C1 segment of cervical spinal cord (tissue), 14 donors: ENCODE results near the gene GNG3.

Experiments used
- DNase-seq, 14 donors: peaks; one replicate each; lab custom pipeline; 2025; lab: John Stamatoyannopoulos, UW

GNG3 gene

DNA sequence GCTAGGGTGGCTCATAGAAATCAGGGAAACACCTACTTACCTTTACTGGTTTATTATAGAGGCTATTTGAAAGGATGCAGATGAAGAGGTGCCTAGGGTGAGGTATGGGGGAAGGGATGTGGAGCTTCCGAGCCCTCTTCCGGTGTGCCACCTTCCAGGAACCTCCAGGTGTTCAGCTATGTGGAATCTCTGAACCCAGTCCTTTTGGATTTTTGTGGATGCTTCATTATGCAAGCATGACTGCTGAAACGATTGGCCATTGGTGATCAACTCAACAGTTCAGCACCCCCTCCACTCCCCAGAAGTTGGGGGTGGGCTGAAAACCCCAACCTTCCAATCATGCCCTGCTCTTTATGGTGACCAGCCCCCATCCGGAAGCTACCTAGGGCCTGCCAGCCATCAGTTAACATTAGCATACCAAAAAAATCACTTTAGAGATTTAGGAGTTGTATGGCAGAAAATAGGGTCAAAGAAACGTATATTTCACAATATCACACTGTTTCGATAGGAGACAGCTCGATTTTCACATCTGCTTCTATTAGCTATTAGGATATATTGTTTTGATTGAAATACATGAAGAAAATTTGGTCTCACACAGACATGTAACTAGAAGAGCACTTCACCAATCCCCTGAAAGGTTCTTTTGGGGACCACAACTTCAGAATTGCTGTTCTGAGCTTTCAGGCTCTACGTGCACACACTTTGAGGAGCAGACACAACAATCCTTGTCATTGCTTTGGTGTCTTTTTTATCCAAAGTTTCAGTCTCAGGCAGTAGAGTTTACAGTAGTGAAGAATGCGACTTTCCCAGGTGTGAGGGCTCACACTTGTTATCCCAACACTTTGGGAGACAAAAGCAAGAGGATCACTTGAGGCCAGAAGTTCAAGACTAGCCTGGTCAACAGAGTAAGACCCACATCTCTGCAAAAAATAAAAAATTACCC is 50.6 kb downstream of the GNG3 start:
- DNase-seq: no peak
